Inflammatory macrophage treated with lipopolysaccharide for 1 hour (primary cell): Measurements from ENCODE around the gene BCL2L12.
"Not testable (repeated sequence)": the region's sequence is repeated elsewhere in the genome, so short reads cannot be mapped to it uniquely, and the experiment has no call there.

Source experiments
- DNase-seq, 2 donors: peaks; one replicate each; pipeline ENCODE4 v3.0.0-alpha.2; 2020 to 2022

Gene BCL2L12

GRCh38 chr19:49665351-49666119, at the start of gene BCL2L12, which contains the start of gene IRF3:
TSS of gene BCL2L12 (plus strand) at chr19:49665933. CDS start at chr19:49666693, 760 bp downstream.
TSS of gene IRF3 (minus strand) at chr19:49665857. CDS start at chr19:49664838, 1,019 bp downstream.
- DNase-seq: peak; percentile 94 to 99

GRCh38 chr19:49616532-49616931, 49.2 kb upstream of the BCL2L12 start:
- DNase-seq: no peak

GRCh38 chr19:49616945-49617344, 48.8 kb upstream of the BCL2L12 start:
- no peak for DNase-seq

- DNase-seq: not testable (repeated sequence)
Measured at GRCh38 chr19:49617860-49618259, 47.9 kb upstream of the BCL2L12 start.

GRCh38 chr19:49624967-49625910, 40.5 kb upstream of the BCL2L12 start:
- DNase-seq: no peak

GRCh38 chr19:49626226-49626625, 39.5 kb upstream of the BCL2L12 start:
- DNase-seq: no peak

- DNase-seq: no peak
Measured at GRCh38 chr19:49629659-49630058, 36.1 kb upstream of the BCL2L12 start.

GRCh38 chr19:49631014-49631588, 34.6 kb upstream of the BCL2L12 start:
- no peak for DNase-seq

GRCh38 chr19:49631610-49632192, 34.0 kb upstream of the BCL2L12 start:
- no peak for DNase-seq

- no peak for DNase-seq
Measured at GRCh38 chr19:49632576-49632975, 33.2 kb upstream of the BCL2L12 start.

GRCh38 chr19:49633273-49633672, 32.5 kb upstream of the BCL2L12 start:
- not testable (repeated sequence) for DNase-seq

GRCh38 chr19:49635530-49636232, 30.1 kb upstream of the BCL2L12 start:
- DNase-seq: peak; percentile 45 to 77

- DNase-seq: no peak
Measured at GRCh38 chr19:49636233-49636932, 29.4 kb upstream of the BCL2L12 start.

- DNase-seq: peak; percentile 47 to 50
Measured at GRCh38 chr19:49637821-49638738, 27.7 kb upstream of the BCL2L12 start.

GRCh38 chr19:49639401-49640112, 26.2 kb upstream of the BCL2L12 start:
- DNase-seq: no peak

GRCh38 chr19:49640113-49640898, 25.4 kb upstream of the BCL2L12 start, which contains the start of gene RRAS:
TSS of gene RRAS (minus strand) at chr19:49640143. CDS start at chr19:49640098, 45 bp downstream.
- peak; percentile 100 for DNase-seq

- DNase-seq: peak; percentile 99
Measured at GRCh38 chr19:49641688-49642491, 23.8 kb upstream of the BCL2L12 start, which contains the start of gene SCAF1. TSS of gene SCAF1 (plus strand) at chr19:49642209. CDS start at chr19:49645027, 2,818 bp downstream.
